GM18502 (cell line): ENCODE data around the gene LONRF2.

Experiments used
- ATAC-seq: cut with Tn5 transposase; IDR thresholded peaks from one replicate; pipeline ENCODE4 v1.9.1; 2021; ENCODE audit warnings: mild to moderate bottlenecking; ENCODE audit not compliant: unreplicated experiment, poor library complexity

The LONRF2 gene

DNA sequence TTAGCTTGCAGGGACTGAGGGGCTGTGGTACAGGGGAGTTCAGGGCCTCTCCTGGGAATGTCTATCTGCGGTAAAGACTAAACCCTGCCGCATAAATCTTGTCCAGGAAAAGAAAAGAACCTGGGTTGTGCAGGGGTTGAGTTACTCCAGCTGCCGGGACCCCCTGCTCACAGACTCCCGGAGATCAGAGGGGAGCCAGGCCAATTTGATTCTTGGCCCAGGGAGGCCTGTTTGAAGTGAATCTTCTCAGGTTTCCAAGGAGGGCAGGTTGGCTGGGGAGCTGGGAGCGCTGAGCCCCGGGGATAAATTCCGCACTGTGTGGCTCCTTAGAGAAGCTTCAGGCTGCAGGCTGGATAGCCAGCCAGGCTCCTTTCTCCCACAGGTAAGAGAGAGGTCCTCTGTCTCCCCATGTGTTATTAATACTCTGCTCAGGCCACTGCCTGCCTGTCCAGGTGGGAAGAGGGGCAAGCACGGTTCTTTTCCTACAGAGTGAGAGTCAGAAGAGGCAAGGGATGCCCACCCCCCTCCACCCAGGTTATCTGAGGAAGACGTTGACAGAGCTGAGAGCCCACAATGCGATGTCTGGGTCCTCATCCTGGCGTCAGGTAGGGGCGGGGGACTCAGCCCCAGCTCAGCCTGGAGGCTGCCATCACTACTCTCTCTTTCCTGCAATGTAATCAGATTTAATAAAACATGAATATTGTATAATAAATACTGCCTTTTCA is 82.7 kb downstream of the LONRF2 start:
- no peak for ATAC-seq

DNA sequence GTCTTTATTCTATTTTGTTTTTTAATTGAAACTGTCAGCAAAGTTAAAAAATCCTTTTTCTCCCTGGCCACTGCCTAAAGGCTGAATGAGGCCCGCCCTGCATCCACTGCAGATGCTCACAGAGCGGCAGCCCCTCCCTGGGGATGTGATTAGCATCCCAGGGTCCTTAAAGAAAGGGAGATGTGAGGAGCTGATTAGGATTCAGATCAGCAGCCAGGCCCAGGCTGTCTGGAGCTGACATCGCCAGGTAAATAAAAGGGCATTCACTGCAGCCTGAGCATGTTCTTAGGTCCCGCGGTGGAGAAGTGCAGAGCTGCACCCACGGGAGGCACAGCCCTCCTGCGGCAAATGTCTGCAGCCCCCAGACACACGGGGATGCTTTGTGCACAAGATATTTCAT is 83.8 kb downstream of the LONRF2 start:
- ATAC-seq: no peak

DNA sequence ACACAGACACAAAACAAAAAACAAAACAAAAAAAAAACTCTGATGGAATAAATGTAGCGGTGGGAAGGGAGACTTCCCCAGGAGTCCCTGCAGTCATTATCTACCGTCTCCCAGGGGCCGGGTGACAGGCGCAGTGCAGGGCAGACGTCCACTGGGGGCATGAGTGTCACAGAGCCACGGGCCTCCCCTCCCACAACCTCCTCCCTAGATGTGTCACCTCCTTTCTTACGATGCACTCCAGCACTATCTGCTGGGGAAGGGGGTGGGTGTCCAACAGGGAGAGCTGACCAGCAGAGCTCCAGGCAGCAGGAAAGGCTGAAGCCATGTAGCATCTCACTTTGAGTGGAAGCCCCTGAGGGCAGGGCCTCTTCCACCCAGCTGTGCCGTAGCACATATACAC is 84.5 kb downstream of the LONRF2 start:
- ATAC-seq: no peak

DNA sequence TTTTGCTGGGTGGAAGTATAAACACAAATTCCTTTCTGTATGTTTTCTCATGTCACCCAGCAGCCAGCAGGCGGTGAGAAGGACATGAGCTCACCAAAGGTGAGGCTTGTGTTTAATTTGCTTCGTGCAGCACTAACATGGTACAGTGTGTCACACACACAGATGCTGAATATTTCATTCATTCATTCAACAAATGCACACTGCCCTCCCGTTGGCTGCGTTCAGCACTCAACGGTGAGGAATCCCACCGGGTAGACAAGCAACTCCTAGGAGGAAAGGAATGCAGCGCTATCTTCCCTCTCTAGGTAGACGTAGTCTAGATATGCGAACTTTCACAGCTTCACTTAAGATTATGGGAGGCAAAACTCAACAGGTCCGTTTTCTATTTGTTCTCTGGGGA is 85.1 kb downstream of the LONRF2 start:
- ATAC-seq: no peak

DNA sequence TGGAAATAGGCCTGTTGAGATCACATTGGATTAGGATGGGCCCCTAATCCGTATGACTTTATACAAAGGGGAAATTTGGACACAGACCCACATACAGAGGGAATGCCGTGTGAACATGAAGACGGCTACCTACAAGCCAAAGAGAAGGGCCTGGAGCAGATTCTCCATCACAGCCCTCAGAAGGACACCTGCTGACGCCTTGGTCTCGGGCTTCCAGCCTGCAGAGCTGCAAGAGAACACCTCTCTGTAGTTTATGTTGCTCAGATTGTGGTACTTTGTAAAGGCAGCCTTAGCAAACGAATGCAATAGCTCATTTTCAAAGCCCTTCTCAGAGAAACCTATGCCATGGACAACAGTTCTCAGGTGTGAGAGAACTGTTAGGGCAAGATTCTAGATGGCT is 86.1 kb downstream of the LONRF2 start:
- ATAC-seq: no peak

DNA sequence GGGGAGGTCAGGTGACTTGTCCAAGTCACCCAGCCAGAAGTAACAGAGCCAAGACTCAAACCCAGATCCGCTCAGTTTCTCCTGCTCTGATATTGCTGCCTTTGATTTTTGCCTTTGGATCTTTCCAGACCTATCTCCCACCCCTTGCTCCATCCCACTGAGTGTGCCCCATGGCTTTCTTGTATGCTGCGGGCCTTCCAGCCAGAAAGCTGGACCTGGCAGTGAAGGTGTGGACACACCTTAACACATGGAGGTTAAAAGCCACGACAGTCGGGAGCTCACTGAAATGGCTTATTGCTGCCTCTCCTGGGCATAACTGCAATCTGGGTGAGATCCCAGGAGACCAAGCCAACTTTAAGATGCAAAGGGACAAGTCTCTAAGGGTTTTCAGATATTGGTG is 86.7 kb downstream of the LONRF2 start:
- no peak for ATAC-seq

DNA sequence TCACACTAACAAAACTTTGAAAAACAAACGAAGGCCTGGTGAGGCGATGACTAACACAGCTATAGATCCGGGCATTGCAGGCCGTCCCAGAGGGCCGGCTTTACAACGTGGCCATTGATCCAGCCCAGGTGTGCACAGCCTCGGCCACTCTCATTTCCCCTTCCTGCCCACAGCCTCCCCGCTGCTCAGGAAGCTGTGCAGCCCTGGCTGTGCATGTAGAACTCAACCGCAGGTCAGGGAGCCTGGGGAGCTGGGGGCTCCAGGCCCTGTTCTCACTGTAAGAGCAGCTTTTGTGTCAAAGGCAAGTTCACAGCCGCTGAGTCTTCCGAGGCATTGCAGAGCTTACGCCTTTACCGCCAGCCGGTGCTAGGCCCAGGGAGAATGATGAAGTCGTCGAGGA is 87.2 kb downstream of the LONRF2 start:
- ATAC-seq: peak; percentile 94

DNA sequence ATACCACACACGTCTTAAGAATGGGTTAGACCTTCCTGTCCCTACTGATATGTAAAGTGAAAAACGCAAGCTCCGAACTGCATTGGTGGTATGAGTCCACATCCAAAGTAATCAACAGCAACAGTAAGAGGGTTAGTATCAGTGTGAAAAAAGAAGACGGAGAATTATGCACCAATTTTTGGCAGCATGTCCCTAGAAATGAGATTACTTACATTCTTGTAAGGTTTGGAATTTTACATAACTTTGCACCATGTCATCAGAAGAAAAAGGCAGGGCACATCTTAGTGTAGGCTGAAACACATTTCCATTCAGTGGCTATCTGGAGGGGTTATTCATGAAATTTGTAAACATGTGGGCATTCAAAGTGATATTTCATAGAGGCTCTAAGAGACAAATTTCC is 88.2 kb downstream of the LONRF2 start:
- ATAC-seq: no peak

DNA sequence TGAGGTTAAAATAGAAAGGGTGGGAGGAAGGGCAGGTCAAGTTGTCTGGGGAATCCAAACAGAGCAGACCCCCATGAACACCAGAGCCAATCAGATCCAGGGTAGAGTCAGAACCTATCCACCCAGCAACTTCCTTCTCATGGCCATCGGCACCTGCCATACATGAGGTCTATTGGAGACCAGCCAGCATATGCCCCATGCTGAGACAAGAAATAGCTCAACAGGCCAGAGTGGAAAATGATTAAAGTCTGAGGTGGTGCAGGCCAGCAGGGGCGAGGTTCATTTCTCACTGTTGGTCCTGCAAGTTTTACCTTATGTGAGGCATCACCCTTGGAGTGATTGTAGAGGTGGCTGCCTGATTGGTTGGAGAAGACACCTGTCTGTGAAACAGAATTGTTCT is 89.2 kb downstream of the LONRF2 start:
- no peak for ATAC-seq

DNA sequence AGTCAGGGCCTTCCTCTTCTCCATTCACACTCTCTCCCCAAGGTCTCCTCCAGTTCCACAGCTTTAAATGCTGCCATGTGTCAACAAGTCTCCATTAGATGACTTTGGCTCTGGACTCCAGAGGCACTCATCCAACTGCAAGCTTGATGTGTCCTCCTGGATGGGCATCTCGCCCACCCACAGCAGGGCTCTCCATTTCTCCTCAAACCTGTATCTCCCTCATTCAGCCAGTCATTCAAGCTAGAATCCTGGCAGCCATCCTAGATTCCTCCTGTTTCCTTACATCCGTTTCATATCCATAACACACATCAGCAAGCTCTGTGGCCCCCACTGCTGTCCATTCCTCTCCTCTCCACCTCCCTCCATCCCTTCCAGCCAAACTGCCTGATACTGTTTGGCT is 91.5 kb downstream of the LONRF2 start:
- no peak for ATAC-seq

DNA sequence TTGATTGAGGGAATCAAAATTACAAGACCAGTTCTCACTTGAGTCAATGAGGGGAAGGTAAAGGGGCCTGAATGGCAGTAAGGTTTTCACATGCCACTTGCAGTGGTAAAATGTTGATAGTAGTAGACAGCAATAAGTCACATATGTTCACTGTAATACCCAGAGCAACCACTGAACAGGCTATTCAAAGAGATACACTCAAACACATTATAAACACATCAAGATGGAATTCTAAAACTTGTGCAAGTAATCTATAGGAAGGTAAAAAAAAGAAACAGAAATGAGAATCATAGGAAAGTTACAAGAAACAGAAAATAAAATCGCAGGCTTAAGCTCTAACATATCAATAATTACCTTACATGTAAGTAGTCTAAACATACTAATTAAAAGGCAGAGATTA is 93.3 kb downstream of the LONRF2 start:
- no peak for ATAC-seq

DNA sequence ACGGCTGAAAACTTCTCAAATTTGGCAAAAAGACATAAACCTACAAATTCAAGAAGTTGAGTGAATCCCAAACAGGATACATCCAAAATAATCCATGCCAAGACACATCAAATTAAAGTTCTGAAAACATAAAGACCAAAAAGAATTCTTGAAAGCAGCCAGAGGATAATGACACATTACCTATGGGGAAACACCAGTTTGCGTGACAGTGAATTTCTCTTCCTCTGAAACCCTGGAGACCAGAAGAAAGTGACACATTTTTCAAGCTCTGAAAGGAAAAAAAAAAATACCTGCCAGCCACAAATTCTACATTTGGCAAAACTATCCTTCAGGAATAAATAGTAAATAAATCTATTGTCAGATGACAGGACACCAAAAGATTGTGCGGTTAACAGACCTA is 93.9 kb downstream of the LONRF2 start:
- no peak for ATAC-seq

DNA sequence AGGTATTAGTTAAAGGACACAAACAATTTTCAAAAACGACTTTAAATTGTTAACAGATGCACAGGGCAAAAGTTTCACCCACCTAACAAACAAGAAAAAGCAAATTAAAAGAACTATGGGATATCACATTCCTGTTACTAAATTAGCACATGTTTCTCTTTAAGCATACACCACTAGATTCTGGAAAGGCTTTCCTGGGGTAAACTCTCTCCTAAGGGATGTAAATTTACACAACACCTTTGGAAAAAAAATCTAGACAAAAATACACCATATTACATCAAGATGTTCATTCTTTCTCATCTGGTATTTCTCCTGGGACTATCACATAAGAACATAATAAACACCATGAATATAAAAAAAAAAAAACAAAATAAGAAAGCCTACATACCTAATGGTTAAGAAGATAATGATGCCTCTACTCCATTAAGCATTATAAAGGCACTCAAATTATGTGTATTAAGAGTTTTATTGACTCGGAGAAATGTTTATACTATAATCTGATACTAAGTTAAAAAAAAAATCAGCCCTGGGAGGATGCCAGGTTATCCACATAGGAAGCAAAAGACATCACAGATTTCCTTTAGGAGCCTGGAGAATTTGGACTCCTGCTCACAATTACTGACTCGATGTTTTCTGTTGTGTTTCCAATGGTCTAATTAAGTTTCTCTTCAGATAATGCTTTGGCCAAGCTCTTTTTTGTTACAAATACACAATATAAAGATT is 97.2 kb downstream of the LONRF2 start:
- ATAC-seq: no peak

DNA sequence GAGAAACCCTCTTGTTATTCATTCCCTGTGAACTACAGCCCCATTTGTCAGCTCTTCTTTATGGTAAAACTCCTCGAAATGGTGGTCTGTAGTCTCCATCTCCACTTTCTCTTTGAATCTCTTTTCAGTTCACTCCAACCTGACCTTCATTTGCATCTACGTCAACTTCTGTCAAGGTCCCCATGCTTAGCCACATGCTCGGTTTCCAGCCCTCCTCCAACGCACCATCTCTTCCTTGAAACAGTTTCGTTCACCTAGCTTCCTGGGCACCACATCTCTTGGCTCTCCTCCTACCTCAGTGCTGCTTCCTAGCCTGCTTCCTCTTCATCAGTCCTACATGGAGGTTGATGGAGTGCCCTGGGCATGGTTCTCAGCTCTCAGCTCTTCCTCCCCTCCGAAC is 98.8 kb downstream of the LONRF2 start:
- no peak for ATAC-seq
